GM10248 (cell line): Measurements from ENCODE around the gene IQCN.

Experiments
- CTCF ChIA-PET: fragments of 300-600 bp; sonication (Branson Sonifier 250); formaldehyde crosslinking; extraction: SDS; loops from one replicate; lab custom pipeline; 2021; ENCODE audit warnings: antibody characterized with exemption; lab: Yijun Ruan, JAX
- POLR2A ChIA-PET: fragments of 350-650 bp; sonication (Branson Sonifier 250); formaldehyde crosslinking; extraction: SDS; loops from one replicate; lab custom pipeline; 2020; ENCODE audit warnings: antibody characterized with exemption; lab: Yijun Ruan, JAX
- DNase-seq: peaks from one replicate; pipeline ENCODE4 v3.0.0; 2012; ENCODE audit errors: extremely low spot score
- CTCF ChIP-seq: IDR thresholded peaks from 2 replicates; pipeline ENCODE4 v1.5.1; 2012; ENCODE audit warnings: mild to moderate bottlenecking, low read depth; ENCODE audit errors: extremely low read depth, missing control alignments, control extremely low read depth

Gene IQCN

GRCh38 chr19:18308051-18308947, 34.0 kb upstream of the IQCN start:
- no peak for TF ChIP-seq CTCF
- POLR2A ChIA-PET, result interaction anchor here (0.6 to 1.9 kb wide), 4 partner anchors 27 to 80 kb away, joined by 3 to 10 read pairs (median 4); partner anchors contain the start of gene JUND
- CTCF ChIA-PET, result interaction anchor here (1.0 to 1.7 kb wide), 3 partner anchors 14 to 20 kb away, joined by 3 to 11 read pairs (median 4); partner anchors contain the start of gene LSM4
- peak; percentile 10 for DNase-seq

GRCh38 chr19:18307271-18307681, 33.0 kb upstream of the IQCN start:
- no peak for DNase-seq

GRCh38 chr19:18306888-18307260, 32.6 kb upstream of the IQCN start:
- DNase-seq, result no peak
- no peak for TF ChIP-seq CTCF
- POLR2A ChIA-PET, result interaction anchor here (1.4 kb wide), 1 partner anchor 26 kb away, joined by 11 read pairs; the partner anchor contains the start of gene JUND
- CTCF ChIA-PET, result interaction anchor here (1.3 to 1.4 kb wide), 4 partner anchors 15 to 55 kb away, joined by 3 to 10 read pairs (median 6); partner anchors contain the start of gene LSM4

More at GRCh38 chr19:18307271-18307681, 33.0 kb upstream of the IQCN start:
- CTCF ChIA-PET, result interaction anchor here (1.3 to 1.4 kb wide), 4 partner anchors 15 to 55 kb away, joined by 3 to 10 read pairs (median 6); partner anchors contain the start of gene LSM4
- no peak for TF ChIP-seq CTCF
- POLR2A ChIA-PET, result interaction anchor here (1.4 kb wide), 1 partner anchor 26 kb away, joined by 11 read pairs; the partner anchor contains the start of gene JUND

GRCh38 chr19:18306209-18306887, 32.1 kb upstream of the IQCN start:
- no peak for TF ChIP-seq CTCF
- ChIA-PET POLR2A (interaction anchor here (1.4 to 1.7 kb wide), 2 partner anchors 25 to 32 kb away, joined by 7 to 11 read pairs; partner anchors contain the start of genes IQCN and JUND), CTCF (interaction anchor here (1.3 to 1.4 kb wide), 4 partner anchors 16 to 54 kb away, joined by 3 to 10 read pairs (median 6); partner anchors contain the start of gene LSM4)
- no peak for DNase-seq

GRCh38 chr19:18304458-18305310, 30.4 kb upstream of the IQCN start:
- CTCF ChIA-PET, result interaction anchor here (0.6 to 7.1 kb wide), 10 partner anchors 12 to 99 kb away, joined by 3 to 60 read pairs (median 6); partner anchors contain the start of genes JUND and LSM4

More at GRCh38 chr19:18304458-18305310, 30.4 kb upstream of the IQCN start:
- POLR2A ChIA-PET, result interaction anchor here (0.5 to 5.0 kb wide), 15 partner anchors 12 to 138 kb away, joined by 3 to 120 read pairs (median 4); partner anchors contain the start of genes IQCN, JUND, MPV17L2 and PGPEP1
- DNase-seq, result peak; percentile 89
- no peak for TF ChIP-seq CTCF
